Heart left ventricle (tissue), 13 donors: ENCODE measurements around the gene NDUFV1.
"Not testable (repeated sequence)": the region's sequence is repeated elsewhere in the genome, so short reads cannot be mapped to it uniquely, and the experiment has no call there.

ENCODE experiments used
- CTCF ChIP-seq, 12 donors: fragments of 200-600 bp; sonication (generic) in 4 of 12; IDR thresholded peaks; one replicate each; pipeline versions ENCODE4 v1.5.0 to v1.8.0; 2018 to 2022; ENCODE audit warnings: antibody characterized with exemption in 12 of 12, mild to moderate bottlenecking in 5 of 12
- POLR2A ChIP-seq, 2 donors: fragments of 450-650 bp; IDR thresholded peaks; one replicate each; pipeline ENCODE4 v1.6.1; 2017; ENCODE audit warnings: antibody characterized with exemption in 2 of 2, mild to moderate bottlenecking in 2 of 2, moderate library complexity in 2 of 2
- donor health status: ischemic (EF 13 %, LVEDD 7.1; RV severe dilation, severe dysfunction).
- donor health status: DM: no; HTN: yes; CAD: no.
- donor health status: DM: no; HTN: no; CAD: no.
- donor health status: ischemic (EF 25% LVEDD 6.9; RV normal size, moderate dysfunction).
- donor health status: ischemic (EF 25% LVEDD 5.7; RV mildly dilated, moderate dysfunction).
- donor health status: ischemic (EF 35%, LVEDD 5.7; RV mildly dilated, moderate dysfunction).
- donor health status: nonischemic (EF 11% LVEDD 7.7; RV severe dilation, severe dysfunction).
- donor health status: DM: yes; HTN: yes; CAD: no.
- donor health status: PGD.
- donor health status: ischemic (EF 29% LVEDD 5.4; RV normal size, mild dysfunction).
- donor health status: nonischemic (EF 23%, LVEDD 6.1; RV moderate dilation, normal function).

- TF ChIP-seq CTCF, POLR2A (IDR thresholded peaks at IDR 0.05): not testable (repeated sequence)
Observed at GRCh38 chr11:67626131-67626833, 19.5 kb downstream of the NDUFV1 start.
